Omental fat pad (tissue), 4 donors: ENCODE results near the gene TEPSIN. TPM values are rescaled to one million over a fixed set of nuclear protein-coding genes. Genes with fewer than 3 reads are reported as not detected.

ENCODE experiments used
- ATAC-seq: fragments of 150-250 bp; one replicate; pipeline ENCODE4 v1.9.1; 2016; ENCODE audit warnings: mild to moderate bottlenecking, moderate library complexity; ENCODE audit not compliant: low FRiP score
- DNase-seq: peaks from one replicate; pipeline ENCODE4 v3.0.0-alpha.2; 2019; ENCODE audit warnings: low spot score
- total RNA-seq, 4 donors: library from RNA; depleted of rRNA; stranded (reverse); fragments of >200 nt; gene quantifications; one replicate each; pipeline ENCODE4 v1.1.0, GENCODE V29; 2016
- TF ChIP-seq, protein P1 (sequence below), 3 donors: fragments of 450-650 bp; IDR thresholded peaks; one replicate each; pipeline ENCODE4 v1.5.1; 2016 to 2017; ENCODE audit warnings: antibody characterized with exemption in 3 of 3, mild to moderate bottlenecking in 3 of 3, moderate library complexity in 2 of 3

Gene TEPSIN, protein sequence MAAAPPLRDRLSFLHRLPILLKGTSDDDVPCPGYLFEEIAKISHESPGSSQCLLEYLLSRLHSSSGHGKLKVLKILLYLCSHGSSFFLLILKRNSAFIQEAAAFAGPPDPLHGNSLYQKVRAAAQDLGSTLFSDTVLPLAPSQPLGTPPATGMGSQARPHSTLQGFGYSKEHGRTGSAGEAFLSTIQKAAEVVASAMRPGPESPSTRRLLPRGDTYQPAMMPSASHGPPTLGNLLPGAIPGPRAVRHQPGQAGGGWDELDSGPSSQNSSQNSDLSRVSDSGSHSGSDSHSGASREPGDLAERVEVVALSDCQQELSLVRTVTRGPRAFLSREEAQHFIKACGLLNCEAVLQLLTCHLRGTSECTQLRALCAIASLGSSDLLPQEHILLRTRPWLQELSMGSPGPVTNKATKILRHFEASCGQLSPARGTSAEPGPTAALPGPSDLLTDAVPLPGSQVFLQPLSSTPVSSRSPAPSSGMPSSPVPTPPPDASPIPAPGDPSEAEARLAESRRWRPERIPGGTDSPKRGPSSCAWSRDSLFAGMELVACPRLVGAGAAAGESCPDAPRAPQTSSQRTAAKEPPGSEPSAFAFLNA
- total RNA-seq = 10 to 100 TPM; 15.1 to 56.1 (median 33.2) TPM

DNA sequence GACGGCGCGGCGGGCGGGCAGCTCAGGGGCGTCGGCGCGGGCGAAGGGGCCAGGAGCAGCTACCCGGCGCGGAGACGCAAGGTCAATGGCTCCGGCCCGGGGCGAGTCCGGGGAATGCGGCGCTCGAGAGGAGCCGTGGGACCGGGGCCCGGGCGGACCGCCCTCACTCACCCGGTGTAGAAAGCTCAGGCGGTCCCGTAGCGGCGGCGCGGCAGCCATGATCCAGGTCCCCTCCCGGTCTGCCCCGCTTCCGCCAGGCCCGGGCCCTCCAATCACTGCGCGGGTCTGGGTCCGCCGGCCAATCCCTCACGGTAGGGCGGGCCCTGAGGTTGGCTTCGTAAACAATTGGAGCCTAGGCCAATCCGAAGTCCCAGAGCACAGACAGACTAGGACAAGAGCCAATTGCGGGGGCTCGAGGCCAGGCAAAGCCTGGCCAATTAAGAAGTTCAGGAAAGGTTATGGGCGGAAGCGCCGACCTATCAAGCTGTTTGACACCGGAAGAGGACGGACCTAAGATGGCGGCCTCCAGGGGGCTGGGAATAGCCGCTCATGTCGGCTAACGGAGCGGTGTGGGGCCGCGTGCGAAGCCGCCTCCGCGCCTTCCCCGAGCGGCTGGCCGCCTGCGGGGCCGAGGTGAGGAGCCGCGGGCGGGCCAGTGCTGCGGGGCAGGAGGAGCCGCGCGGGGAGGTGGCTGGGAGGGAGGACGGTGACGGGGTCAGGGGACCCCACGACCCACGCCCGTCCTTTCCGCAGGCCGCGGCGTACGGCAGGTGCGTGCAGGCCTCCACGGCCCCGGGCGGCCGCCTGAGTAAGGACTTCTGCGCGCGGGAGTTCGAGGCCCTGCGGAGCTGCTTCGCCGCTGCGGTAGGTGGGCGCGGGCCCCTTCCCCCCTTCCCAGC, at the start of gene TEPSIN, which contains the start of gene NDUFAF8:
Gene TEPSIN, minus strand, starts transcription at position 241 of the 899 bp plus-strand sequence. Its CDS starts 22 bp downstream, at position 219.
Gene NDUFAF8, plus strand, starts transcription at position 504 of the 899 bp plus-strand sequence. Its CDS starts 46 bp downstream, at position 550.
- TF ChIP-seq, protein P1, sequence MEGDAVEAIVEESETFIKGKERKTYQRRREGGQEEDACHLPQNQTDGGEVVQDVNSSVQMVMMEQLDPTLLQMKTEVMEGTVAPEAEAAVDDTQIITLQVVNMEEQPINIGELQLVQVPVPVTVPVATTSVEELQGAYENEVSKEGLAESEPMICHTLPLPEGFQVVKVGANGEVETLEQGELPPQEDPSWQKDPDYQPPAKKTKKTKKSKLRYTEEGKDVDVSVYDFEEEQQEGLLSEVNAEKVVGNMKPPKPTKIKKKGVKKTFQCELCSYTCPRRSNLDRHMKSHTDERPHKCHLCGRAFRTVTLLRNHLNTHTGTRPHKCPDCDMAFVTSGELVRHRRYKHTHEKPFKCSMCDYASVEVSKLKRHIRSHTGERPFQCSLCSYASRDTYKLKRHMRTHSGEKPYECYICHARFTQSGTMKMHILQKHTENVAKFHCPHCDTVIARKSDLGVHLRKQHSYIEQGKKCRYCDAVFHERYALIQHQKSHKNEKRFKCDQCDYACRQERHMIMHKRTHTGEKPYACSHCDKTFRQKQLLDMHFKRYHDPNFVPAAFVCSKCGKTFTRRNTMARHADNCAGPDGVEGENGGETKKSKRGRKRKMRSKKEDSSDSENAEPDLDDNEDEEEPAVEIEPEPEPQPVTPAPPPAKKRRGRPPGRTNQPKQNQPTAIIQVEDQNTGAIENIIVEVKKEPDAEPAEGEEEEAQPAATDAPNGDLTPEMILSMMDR (IDR thresholded peaks at IDR 0.05) = peak in 1 of 3 donors; percentile 5
- peak; percentile 97 for ATAC-seq
- DNase-seq = peak; percentile 81

GRCh38 chr17:81287741-81288430, 49.0 kb upstream of the TEPSIN start:
- no peak for ATAC-seq
- no peak for DNase-seq
- TF ChIP-seq, protein P1 (IDR thresholded peaks at IDR 0.05) = no peak

GRCh38 chr17:81287152-81287551, 48.3 kb upstream of the TEPSIN start:
- TF ChIP-seq, protein P1 (IDR thresholded peaks at IDR 0.05) = no peak
- DNase-seq (no peak), ATAC-seq (no peak)

DNA sequence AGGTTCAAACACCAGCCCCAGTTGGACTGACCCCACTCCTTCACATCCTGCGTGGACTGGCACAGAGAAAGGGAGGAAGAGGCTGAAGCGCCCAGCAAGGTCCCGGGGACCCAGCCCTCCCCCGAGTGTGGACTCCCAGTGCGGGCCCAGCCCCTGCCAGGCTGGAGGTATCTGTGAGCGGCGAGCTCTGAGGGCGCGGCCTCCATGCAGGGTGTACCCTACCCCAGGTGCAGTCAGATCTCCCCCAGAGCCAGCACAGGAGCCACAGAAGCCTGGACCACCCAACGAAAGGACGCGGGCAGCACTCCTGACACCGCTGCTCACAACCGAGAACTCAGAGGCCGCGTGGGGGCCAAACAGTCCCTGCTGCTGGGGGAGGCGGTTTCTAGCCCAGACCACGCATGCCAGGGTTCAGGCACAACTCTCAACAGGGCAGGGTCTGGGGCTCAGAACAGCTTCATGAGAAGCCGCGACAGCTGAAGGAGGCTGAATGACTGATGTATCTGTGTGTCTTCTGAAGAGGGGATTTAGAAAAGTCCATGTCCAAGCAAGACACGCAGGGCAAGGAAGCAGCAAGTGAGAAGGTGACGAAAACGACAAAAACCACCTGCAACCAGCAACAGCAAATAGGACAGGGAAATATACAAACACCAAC, 47.8 kb upstream of the TEPSIN start:
- TF ChIP-seq, protein P1 (IDR thresholded peaks at IDR 0.05) = no peak
- ATAC-seq = no peak
- no peak for DNase-seq

GRCh38 chr17:81285894-81286293, 47.0 kb upstream of the TEPSIN start:
- ATAC-seq (no peak), DNase-seq (no peak)
- TF ChIP-seq, protein P1 (IDR thresholded peaks at IDR 0.05) = no peak
